ENCODE data around the gene ISLR. TPM values are rescaled to one million over a fixed set of nuclear protein-coding genes. Genes with fewer than 3 reads are reported as not detected.

The ISLR gene
- polyA plus RNA-seq, 1 donor from 2014 or later = not detected

GRCh38 chr15:74213858-74214284 is 40.4 kb downstream of the ISLR start:
- no peaks in the 10 kb centered on the region for H3K9me3 ChIP-seq (ENCODE audit: low read length)
- no peak overlapping the region for H2AFZ ChIP-seq (ENCODE audit: low read depth, low read length)
- H3K9ac ChIP-seq (ENCODE audit: low read length) = no peak overlapping the region
- H3K36me3 ChIP-seq (ENCODE audit: insufficient read depth, low read length) = no peaks in the 10 kb centered on the region
- H3K4me3 ChIP-seq (ENCODE audit: low read length) = no peak overlapping the region
- H4K20me1 ChIP-seq (ENCODE audit: insufficient read depth) = no peaks in the 10 kb centered on the region
- H3K9me2 ChIP-seq (ENCODE audit: insufficient read depth, low read length) = no peaks in the 10 kb centered on the region
- H3F3A ChIP-seq (ENCODE audit: insufficient read depth, low read length, poor library complexity, severe bottlenecking) = peaks cover 10% of the 10 kb centered on the region
- H3K4me2 ChIP-seq (ENCODE audit: low read length) = no peak overlapping the region
- no peak for TF ChIP-seq EZH2 (IDR thresholded peaks at IDR 0.05; ENCODE audit: borderline replicate concordance, insufficient read depth, low read length, poor library complexity, severe bottlenecking)
- no peak for TF ChIP-seq POLR2AphosphoS5 (IDR thresholded peaks at IDR 0.05)
- no peak for TF ChIP-seq CTCF (IDR thresholded peaks at IDR 0.05; ENCODE audit: poor library complexity, severe bottlenecking)
- no peak for TF ChIP-seq REST (IDR thresholded peaks at IDR 0.05; ENCODE audit: borderline replicate concordance)
- no peak for TF ChIP-seq TAF1 (IDR thresholded peaks at IDR 0.05; ENCODE audit: low read depth)
- no peak for TF ChIP-seq SMC3 (conservative IDR thresholded peaks at IDR 0.05; ENCODE audit: poor library complexity)
- no peak for TF ChIP-seq RAD21 (conservative IDR thresholded peaks at IDR 0.05)
- TF ChIP-seq EP300 (conservative IDR thresholded peaks at IDR 0.05; ENCODE audit: poor library complexity, severe bottlenecking) = no peak
- TF ChIP-seq MXI1 (conservative IDR thresholded peaks at IDR 0.05; ENCODE audit: poor library complexity, severe bottlenecking) = no peak
- H3K27ac ChIP-seq (ENCODE audit: low read length) = no peak overlapping the region
- H3K27me3 ChIP-seq (ENCODE audit: insufficient read depth, low read depth, low read length) = no peaks in the 10 kb centered on the region
- H3K79me2 ChIP-seq (replicated peaks; ENCODE audit: insufficient read depth, low read length) = no peaks in the 10 kb centered on the region

- TF ChIP-seq SMC3 (conservative IDR thresholded peaks at IDR 0.05; ENCODE audit: poor library complexity) (no peak), MXI1 (conservative IDR thresholded peaks at IDR 0.05; ENCODE audit: poor library complexity, severe bottlenecking) (no peak), REST (IDR thresholded peaks at IDR 0.05; ENCODE audit: borderline replicate concordance) (no peak), CTCF (IDR thresholded peaks at IDR 0.05; ENCODE audit: poor library complexity, severe bottlenecking) (no peak), POLR2AphosphoS5 (IDR thresholded peaks at IDR 0.05) (no peak), EZH2 (IDR thresholded peaks at IDR 0.05; ENCODE audit: borderline replicate concordance, insufficient read depth, low read length, poor library complexity, severe bottlenecking) (no peak), RAD21 (conservative IDR thresholded peaks at IDR 0.05) (no peak), TAF1 (IDR thresholded peaks at IDR 0.05; ENCODE audit: low read depth) (no peak)
- no peak overlapping the region for H3K9ac ChIP-seq (ENCODE audit: low read length)
- H3K4me2 ChIP-seq (ENCODE audit: low read length) = no peak overlapping the region
- peaks cover 14% of the 10 kb centered on the region for H3F3A ChIP-seq (ENCODE audit: insufficient read depth, low read length, poor library complexity, severe bottlenecking)
- no peak overlapping the region for H2AFZ ChIP-seq (ENCODE audit: low read depth, low read length)
- no peaks in the 10 kb centered on the region for H3K27me3 ChIP-seq (ENCODE audit: insufficient read depth, low read depth, low read length)
- no peaks in the 10 kb centered on the region for H3K9me2 ChIP-seq (ENCODE audit: insufficient read depth, low read length)
- H4K20me1 ChIP-seq (ENCODE audit: insufficient read depth) = no peaks in the 10 kb centered on the region
- no peaks in the 10 kb centered on the region for H3K36me3 ChIP-seq (ENCODE audit: insufficient read depth, low read length)
- H3K79me2 ChIP-seq (replicated peaks; ENCODE audit: insufficient read depth, low read length) = no peaks in the 10 kb centered on the region
- no peaks in the 10 kb centered on the region for H3K9me3 ChIP-seq (ENCODE audit: low read length)
- H3K4me3 ChIP-seq (ENCODE audit: low read length) = no peak overlapping the region
- H3K27ac ChIP-seq (ENCODE audit: low read length) = no peak overlapping the region
Measured at GRCh38 chr15:74214324-74215021, 41.0 kb downstream of the ISLR start.

Data from neural cell (in vitro differentiated cells).